ENCODE results near the gene METRNL. TPM values are rescaled to one million over a fixed set of nuclear protein-coding genes. Genes with fewer than 3 reads are reported as not detected.
"Not testable (repeated sequence)": the region's sequence is repeated elsewhere in the genome, so short reads cannot be mapped to it uniquely, and the experiment has no call there.

The METRNL gene
- total RNA-seq, 1 donor from 2014 or later = 79.9 TPM

DNA sequence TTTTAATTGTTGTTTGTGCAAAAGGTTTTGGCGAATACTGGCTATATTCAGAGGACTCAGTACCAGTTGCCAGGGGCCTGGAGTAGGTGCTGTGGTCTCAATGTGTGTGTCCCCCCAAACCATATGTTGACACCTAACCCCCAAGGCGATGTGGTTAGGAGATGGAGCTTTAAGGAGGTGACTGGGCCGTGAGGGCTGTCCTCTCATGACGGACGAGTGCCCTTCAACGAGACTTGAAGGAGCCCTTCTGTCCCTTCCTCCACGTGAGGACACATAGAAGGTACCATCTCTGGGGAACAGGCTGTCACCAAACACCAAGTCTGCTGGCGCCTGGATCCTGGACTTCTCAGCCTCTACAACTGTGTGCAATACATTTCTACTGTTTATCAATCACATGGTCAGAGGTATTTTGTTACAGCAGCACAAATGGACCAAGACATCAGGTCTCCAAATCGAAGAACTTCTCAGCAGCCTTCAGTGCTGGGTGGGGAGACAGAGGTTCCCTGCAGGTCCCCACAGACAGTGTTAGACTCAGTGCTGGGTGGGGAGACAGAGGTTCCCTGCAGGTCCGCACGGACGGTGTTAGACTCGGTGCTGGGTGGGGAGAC lies 24.8 kb upstream of the METRNL start:
- H3K9me3 ChIP-seq = no peaks in the 10 kb centered on the region
- H3K36me3 ChIP-seq = no peaks in the 10 kb centered on the region
- peaks cover 14% of the 10 kb centered on the region for H3K4me1 ChIP-seq
- no peak overlapping the region for H3K4me3 ChIP-seq
- DNase-seq (peak; percentile 48), ATAC-seq (no peak)
- H3K27me3 ChIP-seq = no peaks in the 10 kb centered on the region
- TF ChIP-seq, protein P1, sequence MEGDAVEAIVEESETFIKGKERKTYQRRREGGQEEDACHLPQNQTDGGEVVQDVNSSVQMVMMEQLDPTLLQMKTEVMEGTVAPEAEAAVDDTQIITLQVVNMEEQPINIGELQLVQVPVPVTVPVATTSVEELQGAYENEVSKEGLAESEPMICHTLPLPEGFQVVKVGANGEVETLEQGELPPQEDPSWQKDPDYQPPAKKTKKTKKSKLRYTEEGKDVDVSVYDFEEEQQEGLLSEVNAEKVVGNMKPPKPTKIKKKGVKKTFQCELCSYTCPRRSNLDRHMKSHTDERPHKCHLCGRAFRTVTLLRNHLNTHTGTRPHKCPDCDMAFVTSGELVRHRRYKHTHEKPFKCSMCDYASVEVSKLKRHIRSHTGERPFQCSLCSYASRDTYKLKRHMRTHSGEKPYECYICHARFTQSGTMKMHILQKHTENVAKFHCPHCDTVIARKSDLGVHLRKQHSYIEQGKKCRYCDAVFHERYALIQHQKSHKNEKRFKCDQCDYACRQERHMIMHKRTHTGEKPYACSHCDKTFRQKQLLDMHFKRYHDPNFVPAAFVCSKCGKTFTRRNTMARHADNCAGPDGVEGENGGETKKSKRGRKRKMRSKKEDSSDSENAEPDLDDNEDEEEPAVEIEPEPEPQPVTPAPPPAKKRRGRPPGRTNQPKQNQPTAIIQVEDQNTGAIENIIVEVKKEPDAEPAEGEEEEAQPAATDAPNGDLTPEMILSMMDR (IDR thresholded peaks at IDR 0.05) = no peak
- intact Hi-C loops (cut with DNase I) = no loop called here
- H3K27ac ChIP-seq = peak overlapping the region; percentile 14

DNA sequence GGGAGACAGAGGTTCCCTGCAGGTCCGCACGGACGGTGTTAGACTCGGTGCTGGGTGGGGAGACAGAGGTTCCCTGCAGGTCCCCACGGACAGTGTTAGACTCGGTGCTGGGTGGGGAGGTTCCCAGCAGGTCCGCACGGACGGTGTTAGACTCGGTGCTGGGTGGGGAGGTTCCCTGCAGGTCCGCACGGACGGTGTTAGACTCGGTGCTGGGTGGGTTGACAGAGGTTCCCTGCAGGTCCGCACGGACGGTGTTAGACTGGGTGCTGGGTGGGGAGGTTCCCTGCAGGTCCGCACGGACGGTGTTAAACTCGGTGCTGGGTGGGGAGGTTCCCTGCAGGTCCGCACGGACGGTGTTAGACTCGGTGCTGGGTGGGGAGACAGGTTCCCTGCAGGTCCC lies 24.2 kb upstream of the METRNL start:
- H3K36me3 ChIP-seq; intact Hi-C loops (cut with DNase I); H3K27me3 ChIP-seq; H3K4me3 ChIP-seq; ATAC-seq; H3K9me3 ChIP-seq; H3K27ac ChIP-seq: not testable (repeated sequence)
- H3K4me1 ChIP-seq = peaks cover 14% of the 10 kb centered on the region
- peak; percentile 40 for DNase-seq

DNA sequence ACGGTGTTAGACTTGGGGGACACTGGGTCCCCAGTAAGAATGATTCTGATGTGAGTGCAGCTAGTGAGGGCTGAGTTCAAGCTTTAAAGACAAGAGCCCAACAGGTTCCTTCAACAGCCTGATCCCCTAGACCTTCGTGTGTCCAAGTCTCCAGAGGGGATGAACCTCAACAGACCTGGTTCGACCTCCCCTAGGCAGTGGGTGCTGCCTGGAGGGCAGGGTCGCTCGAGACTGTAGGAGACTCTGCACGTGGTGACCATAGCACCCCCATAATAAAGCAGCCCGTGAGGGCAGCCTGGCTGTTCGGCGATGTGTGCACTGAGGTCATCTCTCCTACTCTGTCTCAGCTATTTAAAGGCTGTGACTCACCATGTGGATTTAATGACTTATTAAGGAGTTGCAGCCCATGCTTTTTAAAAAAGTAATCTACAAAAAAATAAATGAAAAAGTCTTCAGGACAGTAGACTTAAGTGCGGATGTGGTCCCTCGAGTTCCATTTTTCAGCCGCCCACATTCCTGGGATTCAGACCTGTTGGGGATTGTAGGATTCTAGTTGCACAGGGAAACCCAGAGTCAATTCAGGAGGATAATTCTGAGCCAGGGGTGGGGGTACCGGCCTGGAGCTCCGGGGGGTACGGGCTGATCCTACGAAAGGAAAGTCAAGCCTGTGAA lies 23.4 kb upstream of the METRNL start:
- H3K4me3 ChIP-seq = no peak overlapping the region

DNA sequence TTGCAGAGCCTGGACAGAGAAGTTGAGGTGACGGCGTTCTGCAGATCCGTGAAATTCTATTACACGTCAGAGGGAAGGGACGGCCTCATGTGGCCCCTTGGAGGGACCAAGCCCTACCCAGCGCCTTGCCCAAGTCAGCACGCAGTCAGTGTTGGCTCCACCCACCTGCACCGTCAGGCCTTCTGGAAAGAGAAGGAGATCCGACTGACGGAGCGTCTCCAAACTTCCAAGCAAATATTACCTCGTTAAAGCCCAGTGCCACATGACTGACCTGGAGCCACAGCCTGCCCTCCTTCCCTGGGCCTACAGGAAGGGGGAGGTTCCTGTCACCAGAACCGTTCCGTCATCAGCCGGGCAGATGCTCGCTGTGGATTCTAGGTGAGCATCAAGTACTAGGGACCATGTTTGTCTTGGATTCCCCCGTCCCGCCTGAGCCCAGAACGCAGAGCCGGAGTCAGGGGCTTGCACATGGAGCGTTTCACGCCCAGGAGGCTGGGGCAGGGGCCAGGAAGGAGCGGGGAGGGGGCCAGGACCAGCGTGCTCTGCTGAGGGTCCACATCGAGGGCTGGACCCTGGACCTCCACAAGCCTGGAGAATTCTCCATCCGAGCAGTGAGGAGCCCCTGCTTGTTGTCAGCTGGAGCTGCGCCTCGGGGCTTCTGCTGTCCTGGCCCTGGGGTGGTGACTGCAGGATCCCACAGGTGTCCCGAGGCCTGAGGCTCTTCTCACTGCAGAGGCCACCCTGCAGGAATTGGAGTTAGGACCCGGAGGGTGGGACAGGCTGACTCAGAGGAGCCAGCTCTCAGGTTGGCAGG lies 22.6 kb upstream of the METRNL start:
- Histone ChIP-seq H3K4me3 (no peak overlapping the region), H3K27ac (no peak overlapping the region), H3K27me3 (no peaks in the 10 kb centered on the region), H3K9me3 (no peaks in the 10 kb centered on the region), H3K4me1 (peaks cover 14% of the 10 kb centered on the region), H3K36me3 (no peaks in the 10 kb centered on the region)
- TF ChIP-seq, protein P1 (IDR thresholded peaks at IDR 0.05) = no peak
- DNase-seq (peak; percentile 64), ATAC-seq (no peak)
- intact Hi-C loops (cut with DNase I) = no loop called here

More for the DNA sequence above, 23.4 kb upstream of the METRNL start:
- ATAC-seq = no peak
- TF ChIP-seq, protein P1 (IDR thresholded peaks at IDR 0.05) = no peak
- Histone ChIP-seq H3K4me1 (peaks cover 14% of the 10 kb centered on the region), H3K27me3 (no peaks in the 10 kb centered on the region), H3K27ac (no peak overlapping the region), H3K9me3 (no peaks in the 10 kb centered on the region), H3K36me3 (no peaks in the 10 kb centered on the region)
- DNase-seq = peak; percentile 53
- intact Hi-C loops (cut with DNase I) = no loop called here

DNA sequence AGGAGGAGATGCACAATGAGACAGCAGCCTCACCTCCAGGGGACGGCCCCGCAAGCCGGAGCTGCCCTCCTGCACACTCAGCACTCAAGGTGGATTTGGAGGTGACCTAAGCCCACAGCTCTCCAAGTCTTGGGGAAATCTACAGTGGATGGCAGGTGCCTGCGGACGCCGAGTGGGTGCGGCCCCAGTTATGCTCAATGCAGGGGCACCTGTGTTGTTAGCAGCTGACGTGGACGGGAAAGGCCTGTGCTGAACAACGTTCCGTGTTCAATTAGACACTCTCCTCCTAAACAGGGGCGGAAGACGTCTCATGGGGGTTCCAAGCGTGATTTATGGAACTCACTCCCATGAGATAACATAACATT lies 22.0 kb upstream of the METRNL start:
- intact Hi-C loops (cut with DNase I) = no loop called here
- peak; percentile 62 for DNase-seq

More for the DNA sequence above, 22.0 kb upstream of the METRNL start:
- Histone ChIP-seq H3K36me3 (no peaks in the 10 kb centered on the region), H3K27ac (no peak overlapping the region), H3K4me3 (no peak overlapping the region), H3K27me3 (no peaks in the 10 kb centered on the region), H3K4me1 (peaks cover 9% of the 10 kb centered on the region), H3K9me3 (no peaks in the 10 kb centered on the region)
- TF ChIP-seq, protein P1 (IDR thresholded peaks at IDR 0.05) = no peak
- ATAC-seq = no peak

All from upper lobe of right lung (tissue), 1 donor.